ENCODE results near the gene ILKAP. TPM values are rescaled to one million over a fixed set of nuclear protein-coding genes. Genes with fewer than 3 reads are reported as not detected.

ILKAP gene
- total and polyA plus RNA-seq, 2 experiments from 2014 or later, result 25.9 to 37.5 TPM

DNA sequence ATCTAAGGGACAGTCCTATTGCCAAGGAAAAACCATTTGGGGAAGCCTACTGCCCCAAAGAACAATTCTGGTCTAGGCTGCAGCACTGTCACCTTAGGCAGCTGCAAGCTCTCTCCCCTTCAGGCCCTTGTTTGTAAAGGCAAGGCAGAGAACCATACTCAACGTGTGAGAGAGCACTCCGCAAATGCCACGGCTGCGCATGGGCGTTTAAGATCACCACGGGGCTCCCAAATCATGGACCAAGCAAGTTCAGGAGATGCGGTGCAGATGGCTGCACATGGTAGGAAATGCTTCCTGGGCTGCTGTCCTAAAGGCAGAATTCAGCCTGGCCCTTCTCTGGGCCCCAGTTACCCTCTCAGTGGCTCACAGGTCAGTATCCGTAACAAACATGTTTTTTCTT lies 29.2 kb downstream of the ILKAP start:
- no peak for DNase-seq (ENCODE audit: low spot score)
- H3K9me3 ChIP-seq (ENCODE audit: low read depth), result no peaks in the 10 kb centered on the region
- no peak overlapping the region for H3K4me3 ChIP-seq
- H3K4me1 ChIP-seq (ENCODE audit: insufficient read depth), result peaks cover 11% of the 10 kb centered on the region
- TF ChIP-seq EZH2phosphoT487 (IDR thresholded peaks at IDR 0.05; ENCODE audit: low read depth, severe bottlenecking, unreplicated experiment), result no peak
- no peak for TF ChIP-seq CTCF (IDR thresholded peaks at IDR 0.05; ENCODE audit: poor library complexity)
- no peak for TF ChIP-seq EZH2 (IDR thresholded peaks at IDR 0.05; ENCODE audit: borderline replicate concordance)
- H3K79me2 ChIP-seq, result no peaks in the 10 kb centered on the region
- no peak overlapping the region for H2AFZ ChIP-seq
- no peaks in the 10 kb centered on the region for H3K9me2 ChIP-seq (replicated peaks; ENCODE audit: insufficient read depth)
- no peaks in the 10 kb centered on the region for H3K27me3 ChIP-seq
- H3K4me2 ChIP-seq, result no peak overlapping the region
- WGBS (ENCODE audit: low lambda C conversion rate, missing lambda C conversion rate), result 95% methylated on average over 8 of the region's 8 CpGs
- no peak overlapping the region for H3K27ac ChIP-seq
- H4K20me1 ChIP-seq (ENCODE audit: insufficient read depth, poor library complexity, severe bottlenecking), result no peaks in the 10 kb centered on the region
- H3K36me3 ChIP-seq (replicated peaks; ENCODE audit: insufficient read depth, low read depth), result no peaks in the 10 kb centered on the region

- H4K20me1 ChIP-seq (ENCODE audit: insufficient read depth, poor library complexity, severe bottlenecking), result no peaks in the 10 kb centered on the region
- no peaks in the 10 kb centered on the region for H3K36me3 ChIP-seq (replicated peaks; ENCODE audit: insufficient read depth, low read depth)
- no peak overlapping the region for H3K4me2 ChIP-seq
- H3K27me3 ChIP-seq, result no peaks in the 10 kb centered on the region
- H3K79me2 ChIP-seq, result no peaks in the 10 kb centered on the region
- TF ChIP-seq CTCF (IDR thresholded peaks at IDR 0.05; ENCODE audit: poor library complexity) (no peak), EZH2phosphoT487 (IDR thresholded peaks at IDR 0.05; ENCODE audit: low read depth, severe bottlenecking, unreplicated experiment) (no peak), EZH2 (IDR thresholded peaks at IDR 0.05; ENCODE audit: borderline replicate concordance) (no peak)
- no peaks in the 10 kb centered on the region for H3K9me3 ChIP-seq (ENCODE audit: low read depth)
- no peak overlapping the region for H3K4me3 ChIP-seq
- peaks cover 11% of the 10 kb centered on the region for H3K4me1 ChIP-seq (ENCODE audit: insufficient read depth)
- 91% methylated on average over 2 of the region's 2 CpGs for WGBS (ENCODE audit: low lambda C conversion rate, missing lambda C conversion rate)
- no peak overlapping the region for H3K27ac ChIP-seq
- H3K9me2 ChIP-seq (replicated peaks; ENCODE audit: insufficient read depth), result no peaks in the 10 kb centered on the region
- no peak for DNase-seq (ENCODE audit: low spot score)
- H2AFZ ChIP-seq, result no peak overlapping the region
Observed at GRCh38 chr2:238173692-238174091, 29.8 kb downstream of the ILKAP start.

GRCh38 chr2:238172439-238172838 lies 31.1 kb downstream of the ILKAP start:
- 93% methylated on average over 14 of the region's 14 CpGs for WGBS (ENCODE audit: low lambda C conversion rate, missing lambda C conversion rate)
- Histone ChIP-seq H3K27ac (no peak overlapping the region), H3K27me3 (no peaks in the 10 kb centered on the region), H3K79me2 (no peaks in the 10 kb centered on the region), H4K20me1 (ENCODE audit: insufficient read depth, poor library complexity, severe bottlenecking) (no peaks in the 10 kb centered on the region), H3K4me1 (ENCODE audit: insufficient read depth) (peaks cover 11% of the 10 kb centered on the region), H3K36me3 (replicated peaks; ENCODE audit: insufficient read depth, low read depth) (no peaks in the 10 kb centered on the region), H2AFZ (no peak overlapping the region), H3K4me3 (no peak overlapping the region), H3K9me2 (replicated peaks; ENCODE audit: insufficient read depth) (no peaks in the 10 kb centered on the region), H3K9me3 (ENCODE audit: low read depth) (no peaks in the 10 kb centered on the region), H3K4me2 (no peak overlapping the region)
- DNase-seq (ENCODE audit: low spot score), result no peak
- TF ChIP-seq EZH2phosphoT487 (IDR thresholded peaks at IDR 0.05; ENCODE audit: low read depth, severe bottlenecking, unreplicated experiment) (no peak), CTCF (IDR thresholded peaks at IDR 0.05; ENCODE audit: poor library complexity) (no peak), EZH2 (IDR thresholded peaks at IDR 0.05; ENCODE audit: borderline replicate concordance) (no peak)
